Right atrium auricular region (tissue), 2 donors: Measurements from ENCODE around the gene KIF1C. TPM values are rescaled to one million over a fixed set of nuclear protein-coding genes. Genes with fewer than 3 reads are reported as not detected.
"Not testable (repeated sequence)": the region's sequence is repeated elsewhere in the genome, so short reads cannot be mapped to it uniquely, and the experiment has no call there.

Experiments used
- DNase-seq: peaks from one replicate; pipeline ENCODE4 v3.0.0-alpha.2; 2019; ENCODE audit warnings: low spot score
- H3K27ac ChIP-seq, 2 donors: fragments of 200-600 bp; sonication (generic); 1 replicate in 1 of 2; 2 replicates in 1 of 2; pipeline ENCODE4 v1.5.1; 2016 to 2019
- H3K27me3 ChIP-seq, 2 donors: fragments of 200-600 bp; sonication (generic); one replicate each; pipeline versions ENCODE4 v1.5.1 to v1.6.0; 2017 to 2019
- H3K36me3 ChIP-seq: fragments of 200-600 bp; sonication (generic); one replicate; pipeline ENCODE4 v1.5.1; 2016
- H3K4me1 ChIP-seq, 2 donors: fragments of 200-600 bp; sonication (generic); one replicate each; pipeline versions ENCODE4 v1.5.1 to v1.6.0; 2017 to 2019
- H3K4me3 ChIP-seq, 2 donors: fragments of 200-600 bp; sonication (generic); 1 replicate in 1 of 2; 2 replicates in 1 of 2; pipeline ENCODE4 v1.5.1; 2017 to 2019; ENCODE audit warnings: mild to moderate bottlenecking in 1 of 2, moderate library complexity in 1 of 2
- H3K9me3 ChIP-seq, 2 donors: fragments of 200-600 bp; sonication (generic); one replicate each; pipeline ENCODE4 v1.5.1; 2019
- total RNA-seq, 2 donors: library from RNA; depleted of rRNA; stranded (reverse); fragments of >200 nt; gene quantifications; one replicate each; pipeline ENCODE4 v1.1.0, GENCODE V29; 2016
- TF ChIP-seq, protein P1 (sequence below), 2 donors: fragments of 200-600 bp; sonication (generic); IDR thresholded peaks; one replicate each; pipeline ENCODE4 v1.5.1; 2019; ENCODE audit warnings: antibody characterized with exemption in 2 of 2

Gene KIF1C
- total RNA-seq, 2 donors from 2014 or later = 179 to 232 TPM

DNA sequence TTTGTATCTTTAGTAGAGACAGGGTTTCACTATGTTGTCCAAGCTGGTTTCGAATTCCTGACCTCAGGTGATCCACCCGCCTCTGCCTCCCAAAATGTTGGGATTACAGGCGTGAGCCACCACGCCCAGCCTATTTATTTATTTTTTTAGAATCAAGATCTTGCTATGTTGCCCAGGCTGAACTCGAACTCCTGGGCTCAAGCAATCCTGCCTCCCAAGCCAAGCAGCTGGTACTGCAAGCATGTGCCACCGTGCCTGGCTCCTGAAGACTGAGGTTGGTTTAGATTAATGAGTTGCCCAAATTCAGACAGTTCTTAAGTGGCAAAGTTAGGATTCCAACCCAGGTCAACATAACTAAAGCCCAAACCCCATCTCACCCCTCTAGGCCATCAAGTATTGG is 29.5 kb downstream of the KIF1C start:
- Histone ChIP-seq H3K4me1 (peaks cover 0 to 8% of the 10 kb centered on the region in 2 donors), H3K36me3 (peaks cover 24% of the 10 kb centered on the region), H3K4me3 (no peak overlapping the region), H3K27me3 (no peaks in the 10 kb centered on the region), H3K27ac (no peak overlapping the region), H3K9me3 (no peaks in the 10 kb centered on the region)
- TF ChIP-seq, protein P1, sequence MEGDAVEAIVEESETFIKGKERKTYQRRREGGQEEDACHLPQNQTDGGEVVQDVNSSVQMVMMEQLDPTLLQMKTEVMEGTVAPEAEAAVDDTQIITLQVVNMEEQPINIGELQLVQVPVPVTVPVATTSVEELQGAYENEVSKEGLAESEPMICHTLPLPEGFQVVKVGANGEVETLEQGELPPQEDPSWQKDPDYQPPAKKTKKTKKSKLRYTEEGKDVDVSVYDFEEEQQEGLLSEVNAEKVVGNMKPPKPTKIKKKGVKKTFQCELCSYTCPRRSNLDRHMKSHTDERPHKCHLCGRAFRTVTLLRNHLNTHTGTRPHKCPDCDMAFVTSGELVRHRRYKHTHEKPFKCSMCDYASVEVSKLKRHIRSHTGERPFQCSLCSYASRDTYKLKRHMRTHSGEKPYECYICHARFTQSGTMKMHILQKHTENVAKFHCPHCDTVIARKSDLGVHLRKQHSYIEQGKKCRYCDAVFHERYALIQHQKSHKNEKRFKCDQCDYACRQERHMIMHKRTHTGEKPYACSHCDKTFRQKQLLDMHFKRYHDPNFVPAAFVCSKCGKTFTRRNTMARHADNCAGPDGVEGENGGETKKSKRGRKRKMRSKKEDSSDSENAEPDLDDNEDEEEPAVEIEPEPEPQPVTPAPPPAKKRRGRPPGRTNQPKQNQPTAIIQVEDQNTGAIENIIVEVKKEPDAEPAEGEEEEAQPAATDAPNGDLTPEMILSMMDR (IDR thresholded peaks at IDR 0.05) = no peak
- DNase-seq = no peak

DNA sequence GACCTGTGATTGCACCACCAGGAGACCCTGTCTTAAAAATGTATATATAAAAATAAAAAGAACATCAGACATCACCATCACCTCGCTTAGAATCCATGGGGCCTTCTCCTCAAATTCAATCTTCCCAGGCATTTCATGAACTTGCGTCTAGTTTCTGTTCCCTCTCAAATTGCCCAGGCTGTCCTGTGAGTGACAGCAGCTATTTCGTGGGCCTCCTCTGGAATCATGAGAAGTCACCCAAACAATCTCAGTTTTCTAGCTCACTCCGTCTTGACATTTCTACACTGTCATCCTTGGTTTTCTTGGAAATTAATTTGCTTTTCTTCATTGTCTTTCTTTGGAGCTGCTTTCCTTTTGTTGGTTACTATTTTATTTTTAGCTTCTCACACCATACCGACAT is 30.2 kb downstream of the KIF1C start:
- no peaks in the 10 kb centered on the region for H3K27me3 ChIP-seq
- H3K36me3 ChIP-seq = peaks cover 18% of the 10 kb centered on the region
- H3K4me3 ChIP-seq = no peak overlapping the region
- peaks cover 0 to 8% of the 10 kb centered on the region in 2 donors for H3K4me1 ChIP-seq
- TF ChIP-seq, protein P1 (IDR thresholded peaks at IDR 0.05) = no peak
- H3K9me3 ChIP-seq = no peaks in the 10 kb centered on the region
- no peak for DNase-seq
- H3K27ac ChIP-seq = no peak overlapping the region

DNA sequence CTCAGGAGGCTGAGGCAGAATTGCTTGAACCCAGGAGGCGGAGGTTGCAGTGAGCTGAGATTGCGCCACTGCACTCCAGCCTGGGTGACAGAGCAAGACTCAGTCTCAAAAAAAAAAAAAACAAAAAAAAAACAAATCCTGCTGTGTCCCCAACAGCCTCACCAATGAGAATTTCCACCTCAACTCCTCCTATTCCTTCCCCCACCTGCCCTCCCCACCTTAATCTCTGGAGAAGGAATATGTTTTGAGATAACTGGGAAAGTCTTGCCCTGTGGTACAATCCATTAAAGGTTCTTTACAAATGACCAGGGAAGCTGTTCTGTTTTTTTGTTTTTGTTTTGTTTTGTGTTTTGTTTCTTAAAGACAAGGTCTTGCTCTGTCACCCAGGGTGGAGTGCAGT is 32.4 kb downstream of the KIF1C start:
- H3K27ac ChIP-seq, H3K4me1 ChIP-seq, H3K36me3 ChIP-seq, H3K9me3 ChIP-seq, H3K27me3 ChIP-seq, DNase-seq, H3K4me3 ChIP-seq: not testable (repeated sequence)

DNA sequence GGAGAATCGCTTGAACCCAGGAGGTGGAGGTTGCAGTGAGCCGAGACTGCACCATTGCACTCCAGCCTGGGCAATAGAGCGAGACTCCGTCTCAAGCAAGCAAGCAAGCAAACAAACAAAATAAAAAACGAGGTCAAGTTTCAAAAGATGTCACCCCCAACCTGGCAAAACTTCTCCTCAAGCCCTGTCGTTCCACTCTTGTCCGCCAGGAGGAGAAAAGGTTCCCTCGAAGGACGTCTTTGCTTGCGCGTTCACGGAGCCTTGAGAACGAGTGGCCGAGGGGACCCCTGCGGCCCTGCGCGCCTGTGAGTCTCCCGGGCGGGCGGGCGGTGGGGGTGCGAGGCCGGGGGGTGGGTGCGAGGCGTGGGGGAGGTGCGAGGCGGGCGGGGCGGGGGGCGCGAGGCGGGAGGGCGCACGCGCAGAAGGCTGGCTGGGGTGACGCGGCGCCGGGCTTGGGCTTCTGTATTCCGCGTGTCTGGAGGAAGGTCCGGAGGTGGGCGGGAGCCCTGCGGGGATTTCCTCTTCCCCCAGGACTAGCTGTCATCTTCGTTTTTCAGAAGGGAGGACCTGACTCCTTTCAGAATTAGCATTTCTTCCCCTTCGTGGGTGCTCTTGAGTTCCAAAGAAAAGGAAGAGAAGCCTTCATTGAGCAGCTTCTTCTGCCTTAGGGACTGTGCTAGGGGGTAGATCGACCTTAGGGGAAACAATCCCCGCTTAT is 33.8 kb downstream of the KIF1C start:
- H3K36me3 ChIP-seq = no peaks in the 10 kb centered on the region
- H3K4me3 ChIP-seq = peak overlapping the region; percentile 22 to 56
- TF ChIP-seq, protein P1 (IDR thresholded peaks at IDR 0.05) = peak; percentile 80 to 90
- H3K27ac ChIP-seq = peak overlapping the region; percentile 21 to 39
- peaks cover 0 to 10% of the 10 kb centered on the region in 2 donors for H3K4me1 ChIP-seq
- peak; percentile 76 for DNase-seq
- no peaks in the 10 kb centered on the region for H3K9me3 ChIP-seq
- H3K27me3 ChIP-seq = no peaks in the 10 kb centered on the region

DNA sequence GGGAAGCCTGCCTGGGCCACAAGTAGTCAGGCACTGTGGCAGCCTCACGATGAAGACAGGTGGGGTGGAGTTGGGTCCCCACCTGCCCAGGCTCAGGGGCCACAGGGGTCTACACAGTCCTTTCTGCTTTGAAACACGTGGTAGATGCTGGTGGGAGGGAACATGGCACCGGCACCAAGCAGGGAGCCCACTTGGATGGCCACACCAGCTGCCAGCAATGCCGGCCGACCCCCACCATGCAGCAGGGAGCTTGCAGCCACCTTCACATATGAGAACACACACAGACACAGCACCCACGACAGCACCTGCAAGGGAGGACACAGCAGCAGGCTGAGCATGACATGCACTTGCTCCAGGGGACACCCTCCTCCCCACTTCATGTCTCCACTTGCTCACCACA is 35.1 kb downstream of the KIF1C start:
- no peaks in the 10 kb centered on the region for H3K36me3 ChIP-seq

DNA sequence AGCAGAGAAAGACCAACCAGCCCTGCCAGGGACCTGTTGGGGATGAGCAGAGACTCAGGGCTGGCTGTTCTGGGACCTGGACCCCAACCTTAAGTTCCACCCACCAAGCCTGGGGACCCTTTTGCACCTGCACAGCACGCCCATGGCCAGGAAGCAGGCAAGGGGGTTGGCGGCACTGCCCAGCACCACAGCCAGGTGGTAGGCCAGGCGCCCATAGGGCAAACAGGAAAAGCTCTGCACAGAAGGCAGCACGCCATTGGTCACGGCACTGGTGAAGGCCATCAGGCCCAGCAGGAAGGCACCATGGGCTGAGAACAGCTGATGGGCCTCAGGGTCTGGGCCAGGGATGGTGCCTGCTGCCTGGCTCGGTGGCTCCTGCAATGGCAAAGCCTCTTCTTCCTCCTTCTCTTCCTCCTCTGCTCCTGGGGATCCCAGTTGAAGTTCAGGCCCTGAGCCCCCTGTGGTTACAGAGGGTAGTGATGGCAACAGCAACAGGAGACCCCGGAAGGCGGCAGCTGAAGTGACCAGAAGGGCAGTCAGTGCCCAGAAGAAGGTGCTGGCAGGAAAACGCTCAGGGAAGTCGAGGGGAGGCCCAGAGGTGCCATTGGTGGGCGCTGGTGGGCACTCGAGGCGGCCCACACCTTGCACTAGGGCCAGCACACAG is 35.7 kb downstream of the KIF1C start:
- H3K9me3 ChIP-seq = no peaks in the 10 kb centered on the region
- no peak overlapping the region for H3K4me3 ChIP-seq
- no peak for DNase-seq
- H3K27ac ChIP-seq = no peak overlapping the region
- no peaks in the 10 kb centered on the region for H3K27me3 ChIP-seq
- peaks cover 0 to 10% of the 10 kb centered on the region in 2 donors for H3K4me1 ChIP-seq
- TF ChIP-seq, protein P1 (IDR thresholded peaks at IDR 0.05) = no peak
- H3K36me3 ChIP-seq = no peaks in the 10 kb centered on the region

More for the DNA sequence above, 35.1 kb downstream of the KIF1C start:
- no peaks in the 10 kb centered on the region for H3K9me3 ChIP-seq
- no peak overlapping the region for H3K4me3 ChIP-seq
- TF ChIP-seq, protein P1 (IDR thresholded peaks at IDR 0.05) = no peak
- no peaks in the 10 kb centered on the region for H3K27me3 ChIP-seq
- peaks cover 0 to 10% of the 10 kb centered on the region in 2 donors for H3K4me1 ChIP-seq
- H3K27ac ChIP-seq = no peak overlapping the region
- no peak for DNase-seq
